Measurements from ENCODE around the gene ZKSCAN1. TPM values are rescaled to one million over a fixed set of nuclear protein-coding genes. Genes with fewer than 3 reads are reported as not detected.
A peak's percentile ranks its signal among the peaks of the same experiment; 100 is the strongest.
"Not testable (repeated sequence)": the region's sequence is repeated elsewhere in the genome, so short reads cannot be mapped to it uniquely, and the experiment has no call there.

ZKSCAN1 gene
- 10 to 100 TPM; 49.1 to 50.6 TPM for total RNA-seq

DNA sequence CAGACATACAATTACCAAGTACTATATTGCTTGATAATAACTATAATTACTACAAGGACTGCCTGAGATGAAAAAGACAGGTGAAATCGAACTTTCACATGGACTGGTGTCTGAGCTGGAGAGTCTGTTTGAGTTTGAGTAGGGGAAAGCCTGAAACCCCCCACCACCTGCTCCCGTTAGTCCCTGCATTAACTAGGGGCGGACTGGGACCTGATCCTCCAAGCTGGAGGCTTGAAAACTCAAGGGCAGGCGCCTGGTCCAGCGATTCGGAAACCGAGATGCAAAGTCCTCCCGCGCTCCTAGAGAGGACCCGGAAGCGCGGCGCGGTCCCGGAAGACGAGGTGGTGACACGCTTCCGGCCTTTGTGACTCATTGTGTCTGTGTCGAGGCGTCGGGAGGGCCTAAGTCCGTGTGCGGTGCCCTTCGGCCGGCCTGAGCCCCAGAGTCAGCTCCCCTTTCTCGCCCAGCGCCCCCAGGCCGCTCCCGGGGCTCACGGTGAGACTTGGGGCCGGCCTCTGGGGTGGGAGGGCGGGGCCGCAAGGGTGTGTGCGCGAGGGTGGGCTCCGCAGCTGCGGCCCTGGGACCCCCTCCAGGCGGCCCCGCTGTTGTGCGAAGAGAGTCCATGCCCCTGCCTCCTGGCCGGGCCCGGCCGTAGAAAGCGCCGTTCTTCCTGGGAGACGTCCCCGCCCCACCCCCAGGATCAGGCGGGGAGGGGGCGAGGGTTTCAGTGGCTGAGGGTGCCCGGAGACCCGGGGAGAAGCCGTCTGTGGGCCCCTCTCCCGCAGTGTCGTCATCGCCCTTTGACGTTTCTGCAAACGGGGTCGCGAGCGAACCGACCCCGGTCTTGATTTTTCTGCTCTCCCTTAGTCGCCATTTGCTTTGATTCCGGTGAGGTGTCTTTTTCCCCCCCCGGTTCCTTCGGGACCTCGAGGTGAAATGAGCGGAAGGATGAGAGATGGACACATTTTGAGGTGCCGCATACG lies at the start of gene ZKSCAN1:
Gene ZKSCAN1, plus strand, starts transcription at position 365 of the 983 bp plus-strand sequence. CDS start 7,911 bp downstream, outside the sequence.
- peak; percentile 91 for DNase-seq
- Mint-ChIP-seq H3K9me3 (no peaks in the 10 kb centered on the region), H3K4me3 (peak within 1 kb of the TSS; percentile 92)

DNA sequence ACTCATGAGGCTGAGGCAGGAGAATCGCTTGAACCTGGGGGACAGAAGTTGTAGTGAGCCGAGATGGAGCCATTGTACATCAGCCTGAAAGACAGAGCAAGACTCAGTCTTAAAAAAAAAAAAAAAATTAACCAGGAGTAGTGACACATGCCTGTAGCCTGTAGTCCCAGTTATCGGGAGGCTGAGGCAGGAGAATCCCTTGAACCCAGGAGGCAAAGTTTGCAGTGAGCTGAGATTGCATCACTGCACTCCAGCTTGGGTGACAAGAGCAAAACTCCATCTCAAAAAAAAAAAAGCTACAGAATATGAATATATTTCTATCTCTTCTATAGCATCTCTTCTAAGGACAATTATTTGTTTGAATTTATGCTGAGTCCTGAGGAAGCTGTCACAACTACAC lies 46.1 kb upstream of the ZKSCAN1 start:
- Mint-ChIP-seq H3K36me3 (no peaks in the 10 kb centered on the region), H3K9me3 (no peaks in the 10 kb centered on the region), H3K4me3 (no peak overlapping the region), H3K27me3 (peaks cover 14% of the 10 kb centered on the region), H3K27ac (no peak overlapping the region), H3K4me1 (ENCODE audit: low read depth) (no peaks in the 10 kb centered on the region)
- intact Hi-C loops (cut with micrococcal nuclease): no loop called here
- no peak for DNase-seq
- POLR2A ChIA-PET: no interaction called here
- CTCF ChIA-PET: interaction anchor here (0.6 to 1.9 kb wide), 2 partner anchors 11 to 20 kb away, joined by 3 to 6 read pairs; no protein-coding TSS in a partner anchor

More for the DNA sequence above, at the start of gene ZKSCAN1:
- Mint-ChIP-seq H3K4me1 (ENCODE audit: low read depth) (peaks cover 47% of the 10 kb centered on the region), H3K36me3 (peaks cover 11% of the 10 kb centered on the region), H3K27ac (peak within 1 kb of the TSS; percentile 94), H3K27me3 (no peaks in the 10 kb centered on the region)
- POLR2A ChIA-PET: interaction anchor here (1.0 to 3.0 kb wide), 9 partner anchors 12 to 111 kb away, joined by 3 to 14 read pairs (median 3); partner anchors contain the start of genes MBLAC1 and TRIM4
- CTCF ChIA-PET: interaction anchor here (1.0 to 3.3 kb wide), 6 partner anchors 17 to 117 kb away, joined by 3 to 14 read pairs (median 4); no protein-coding TSS in a partner anchor
- intact Hi-C loops (cut with micrococcal nuclease): loop anchor here (1.0 to 2.0 kb wide), 2 partner anchors 19 to 66 kb away; partner anchors contain the start of gene ZNF3

DNA sequence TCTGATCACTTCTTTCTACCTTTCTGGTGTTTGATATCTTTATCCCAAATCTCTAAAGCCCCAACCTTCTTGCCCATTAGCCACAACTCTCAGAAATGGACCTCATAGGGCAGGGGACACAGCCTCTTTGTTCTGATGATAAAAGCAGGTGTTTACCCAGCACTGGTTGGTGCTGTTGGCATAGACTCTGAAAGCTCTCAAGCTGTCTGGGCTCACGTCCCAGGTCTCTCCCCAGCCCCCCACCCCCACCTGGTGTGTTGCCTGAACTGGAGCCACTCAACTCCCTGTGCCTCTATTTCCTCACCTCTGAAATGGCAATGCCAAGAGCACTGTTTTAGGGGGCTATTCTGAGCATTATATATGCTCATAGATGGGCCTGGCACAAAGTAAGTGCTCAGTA lies 45.6 kb upstream of the ZKSCAN1 start:
- intact Hi-C loops (cut with micrococcal nuclease); H3K4me3 Mint-ChIP-seq; POLR2A ChIA-PET; H3K4me1 Mint-ChIP-seq (ENCODE audit: low read depth); H3K36me3 Mint-ChIP-seq; H3K27ac Mint-ChIP-seq; H3K9me3 Mint-ChIP-seq; DNase-seq: not testable (repeated sequence)
- CTCF ChIA-PET: interaction anchor here (1.9 kb wide), 1 partner anchor 20 kb away, joined by 6 read pairs; no protein-coding TSS in a partner anchor
- peaks cover 12% of the 10 kb centered on the region for H3K27me3 Mint-ChIP-seq

DNA sequence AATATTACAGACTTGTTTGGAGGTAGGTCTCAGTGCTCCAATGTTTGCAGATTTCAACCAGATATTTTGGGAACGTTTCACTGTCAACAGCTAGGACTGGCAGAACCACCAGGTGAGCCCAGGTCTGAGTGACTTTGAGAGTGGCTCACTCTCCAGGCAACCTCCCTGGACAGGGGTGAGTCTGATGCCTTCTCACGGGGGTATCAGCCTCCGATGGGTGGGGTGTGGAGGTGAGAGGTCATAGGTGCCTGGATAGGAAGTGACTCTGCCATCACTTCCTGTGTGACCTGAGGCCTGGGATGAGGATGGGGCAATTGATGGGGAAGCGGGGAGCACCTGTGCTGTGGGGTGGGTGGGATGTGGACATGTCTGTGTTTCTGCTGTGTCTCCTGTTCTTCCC lies 44.2 kb upstream of the ZKSCAN1 start:
- H3K4me3 Mint-ChIP-seq: no peak overlapping the region
- H3K4me1 Mint-ChIP-seq (ENCODE audit: low read depth): no peaks in the 10 kb centered on the region
- peaks cover 9% of the 10 kb centered on the region for H3K27me3 Mint-ChIP-seq
- H3K9me3 Mint-ChIP-seq: no peaks in the 10 kb centered on the region
- H3K27ac Mint-ChIP-seq: no peak overlapping the region
- no peaks in the 10 kb centered on the region for H3K36me3 Mint-ChIP-seq
- no peak for DNase-seq
- intact Hi-C loops (cut with micrococcal nuclease): no loop called here
- ChIA-PET CTCF (no interaction called here), POLR2A (no interaction called here)

DNA sequence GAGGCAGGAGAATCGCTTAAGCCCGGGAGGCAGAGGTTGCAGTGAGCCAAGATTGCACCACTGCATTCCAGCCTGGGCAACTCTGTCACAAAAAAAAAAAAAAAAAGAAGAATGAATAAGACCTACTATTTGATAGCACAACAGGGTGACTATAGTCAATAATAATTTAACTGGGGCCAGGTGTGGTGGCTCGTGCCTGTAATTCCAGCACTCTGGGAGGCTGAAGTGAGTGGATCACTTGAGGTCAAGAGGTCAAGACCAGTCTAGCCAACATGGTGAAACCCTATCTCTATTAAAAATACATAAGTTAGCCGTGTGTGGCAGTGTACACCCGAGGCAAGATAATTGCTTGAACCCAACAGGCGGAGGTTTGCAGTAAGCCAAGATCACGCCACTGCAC lies 41.6 kb upstream of the ZKSCAN1 start:
- H3K36me3 Mint-ChIP-seq; POLR2A ChIA-PET; H3K27ac Mint-ChIP-seq; H3K4me1 Mint-ChIP-seq (ENCODE audit: low read depth); DNase-seq; H3K9me3 Mint-ChIP-seq; H3K4me3 Mint-ChIP-seq; H3K27me3 Mint-ChIP-seq; CTCF ChIA-PET: not testable (repeated sequence)
- intact Hi-C loops (cut with micrococcal nuclease): loop anchor here (2.0 kb wide), 1 partner anchor 67 kb away; no protein-coding TSS in a partner anchor

DNA sequence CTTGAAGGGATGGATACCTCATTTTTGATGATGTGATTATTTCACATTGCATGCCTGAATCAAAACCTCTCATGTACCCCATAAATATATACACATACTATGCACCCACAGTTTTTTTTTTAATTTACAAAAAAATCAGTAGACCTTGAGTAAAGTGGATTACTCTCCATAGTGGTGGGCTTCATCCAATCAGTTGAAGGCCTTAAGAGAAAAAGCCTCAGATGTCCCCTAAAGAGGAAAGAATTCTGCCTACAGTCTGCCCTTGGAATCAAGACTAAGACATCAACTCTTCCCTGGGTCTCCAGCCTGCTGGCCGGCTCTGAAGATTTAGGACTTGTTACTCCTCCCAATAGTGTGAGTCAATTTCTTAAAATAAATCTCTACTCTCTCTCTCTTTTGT lies 40.7 kb upstream of the ZKSCAN1 start:
- Mint-ChIP-seq H3K36me3 (no peaks in the 10 kb centered on the region), H3K4me3 (no peak overlapping the region), H3K9me3 (no peaks in the 10 kb centered on the region), H3K27me3 (no peaks in the 10 kb centered on the region), H3K4me1 (ENCODE audit: low read depth) (no peaks in the 10 kb centered on the region), H3K27ac (no peak overlapping the region)
- intact Hi-C loops (cut with micrococcal nuclease): loop anchor here (2.0 kb wide), 1 partner anchor 68 kb away; no protein-coding TSS in a partner anchor
- no peak for DNase-seq
- POLR2A ChIA-PET: no interaction called here
- CTCF ChIA-PET: no interaction called here

DNA sequence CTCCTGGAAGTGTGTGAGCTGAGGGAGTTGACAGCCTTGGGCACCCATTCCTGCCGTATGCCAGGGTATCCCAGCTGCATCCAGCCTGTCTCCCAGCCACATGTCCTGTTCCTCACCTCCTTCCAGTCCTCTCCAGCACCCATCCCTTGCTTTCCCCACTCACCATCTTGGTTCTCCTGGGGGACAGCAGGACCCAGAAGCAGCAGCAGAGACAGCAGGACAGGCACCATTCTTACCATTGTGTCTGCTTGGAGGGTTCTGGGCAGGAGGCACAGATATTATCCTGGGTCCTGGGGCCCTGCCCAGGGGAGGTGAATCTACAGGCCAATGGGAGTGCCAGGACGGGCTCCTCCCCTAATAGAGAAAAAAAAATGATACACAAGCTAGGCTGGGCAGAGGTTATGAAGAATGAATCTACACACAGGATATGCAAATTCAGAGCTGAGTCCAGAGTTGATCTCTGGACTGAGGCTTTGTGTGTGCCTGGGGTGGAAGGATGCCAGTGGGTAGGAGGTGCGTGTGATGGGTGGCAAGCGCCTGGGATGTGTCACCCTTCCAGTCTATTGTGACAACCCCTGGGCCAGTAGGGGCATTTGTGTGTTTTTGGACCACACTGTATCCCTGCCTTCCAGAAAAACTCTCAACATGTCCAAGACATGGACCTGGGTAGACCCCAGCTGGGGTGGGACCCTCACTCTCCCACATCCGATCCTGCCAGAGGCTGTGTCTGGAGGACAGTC lies 39.4 kb upstream of the ZKSCAN1 start, which contains the start of gene AZGP1:
Gene AZGP1, minus strand, starts transcription at position 250 of the 740 bp plus-strand sequence. Its CDS starts 11 bp downstream, at position 239.
- ChIA-PET CTCF (interaction anchor here (0.9 kb wide), 1 partner anchor 15 kb away, joined by 3 read pairs; no protein-coding TSS in a partner anchor), POLR2A (no interaction called here)
- H3K9me3 Mint-ChIP-seq: no peaks in the 10 kb centered on the region

DNA sequence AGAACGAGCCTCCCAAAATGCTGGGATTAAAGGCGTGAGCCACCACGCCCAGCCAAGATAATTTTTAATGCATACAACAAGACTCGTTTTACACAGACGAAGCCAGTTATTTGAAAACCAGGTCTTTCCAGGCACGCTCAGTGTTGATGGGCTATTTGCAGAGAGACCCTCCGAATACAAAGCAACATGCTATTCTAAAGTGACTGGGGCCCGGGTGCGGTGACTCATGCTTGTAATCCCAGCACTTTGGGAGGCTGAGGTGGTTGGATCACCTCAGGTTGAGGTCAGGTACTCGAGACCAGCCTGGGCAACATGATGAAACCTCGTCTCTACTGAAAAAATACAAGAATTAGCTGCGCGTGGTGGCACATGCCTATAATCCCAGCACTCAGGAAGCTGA lies 38.8 kb upstream of the ZKSCAN1 start:
- no peaks in the 10 kb centered on the region for H3K4me1 Mint-ChIP-seq (ENCODE audit: low read depth)
- no peaks in the 10 kb centered on the region for H3K9me3 Mint-ChIP-seq
- intact Hi-C loops (cut with micrococcal nuclease): no loop called here
- CTCF ChIA-PET: interaction anchor here (0.9 to 3.9 kb wide), 2 partner anchors 14 to 15 kb away, joined by 3 to 44 read pairs; no protein-coding TSS in a partner anchor
- no peak for DNase-seq
- H3K36me3 Mint-ChIP-seq: no peaks in the 10 kb centered on the region
- H3K27me3 Mint-ChIP-seq: no peaks in the 10 kb centered on the region
- H3K27ac Mint-ChIP-seq: no peak overlapping the region
- POLR2A ChIA-PET: no interaction called here
- H3K4me3 Mint-ChIP-seq: no peak overlapping the region

More for the DNA sequence above, 39.4 kb upstream of the ZKSCAN1 start, which contains the start of gene AZGP1:
- no peaks in the 10 kb centered on the region for H3K27me3 Mint-ChIP-seq
- intact Hi-C loops (cut with micrococcal nuclease): loop anchor here (2.0 kb wide), 1 partner anchor 69 kb away; no protein-coding TSS in a partner anchor
- DNase-seq: no peak
- no peaks in the 10 kb centered on the region for H3K4me1 Mint-ChIP-seq (ENCODE audit: low read depth)
- no peak within 1 kb of the TSS for H3K27ac Mint-ChIP-seq
- no peak within 1 kb of the TSS for H3K4me3 Mint-ChIP-seq
- no peaks in the 10 kb centered on the region for H3K36me3 Mint-ChIP-seq

DNA sequence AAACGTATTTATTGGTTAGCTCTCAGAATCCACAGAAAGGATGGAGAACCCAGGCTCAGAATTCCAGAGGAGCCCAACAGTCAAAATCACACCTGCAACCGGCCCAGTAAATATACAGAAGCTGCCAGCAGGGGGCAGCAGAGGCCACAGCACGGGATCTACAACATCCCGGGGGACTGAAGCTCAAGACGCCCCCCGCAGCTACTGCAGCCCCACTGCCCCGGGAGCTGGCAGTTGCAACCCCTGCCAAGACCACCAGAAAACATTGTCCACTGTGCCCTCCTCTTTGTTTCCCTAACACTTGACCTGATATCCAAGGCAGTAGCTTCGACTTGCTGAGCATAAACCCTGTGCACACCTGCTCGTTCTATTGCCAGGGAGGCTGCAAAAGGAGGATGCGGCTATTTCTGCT lies 35.6 kb upstream of the ZKSCAN1 start:
- H3K9me3 Mint-ChIP-seq; H3K36me3 Mint-ChIP-seq; H3K4me1 Mint-ChIP-seq (ENCODE audit: low read depth); H3K27ac Mint-ChIP-seq; H3K4me3 Mint-ChIP-seq; H3K27me3 Mint-ChIP-seq: not testable (repeated sequence)
- ChIA-PET POLR2A (interaction anchor here (0.8 kb wide), 1 partner anchor 61 kb away, joined by 3 read pairs; no protein-coding TSS in a partner anchor), CTCF (interaction anchor here (0.6 to 3.9 kb wide), 25 partner anchors 11 to 746 kb away, joined by 3 to 44 read pairs (median 4); partner anchors contain the start of genes GJC3 and ZSCAN21)
- intact Hi-C loops (cut with micrococcal nuclease): loop anchor here (2.0 kb wide), 1 partner anchor 151 kb away; no protein-coding TSS in a partner anchor
- peak; percentile 75 for DNase-seq

DNA sequence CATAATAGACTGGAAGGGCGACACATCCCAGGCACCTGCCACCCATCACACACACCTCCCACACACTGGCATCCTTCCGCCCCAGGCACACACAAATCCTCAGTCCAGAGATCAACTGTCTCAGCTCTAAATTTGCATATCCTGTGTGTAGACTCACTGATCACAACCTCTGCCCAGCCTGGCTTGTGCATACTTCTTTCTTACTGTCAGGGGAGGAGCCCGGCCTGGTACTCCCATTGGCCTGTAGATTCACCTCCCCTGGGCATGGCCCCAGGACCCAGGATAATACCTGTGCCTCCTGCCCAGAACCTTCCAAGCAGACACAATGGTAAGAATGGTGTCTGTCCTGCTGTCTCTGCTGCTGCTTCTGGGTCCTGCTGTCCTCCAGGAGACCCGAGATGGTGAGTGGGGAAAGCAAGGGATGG lies 34.9 kb upstream of the ZKSCAN1 start:
- H3K4me1 Mint-ChIP-seq (ENCODE audit: low read depth); H3K27ac Mint-ChIP-seq; H3K9me3 Mint-ChIP-seq; DNase-seq; POLR2A ChIA-PET; H3K27me3 Mint-ChIP-seq; H3K36me3 Mint-ChIP-seq; H3K4me3 Mint-ChIP-seq: not testable (repeated sequence)
- CTCF ChIA-PET: interaction anchor here (0.8 to 3.9 kb wide), 13 partner anchors 11 to 745 kb away, joined by 3 to 44 read pairs (median 4); partner anchors contain the start of gene GJC3
- intact Hi-C loops (cut with micrococcal nuclease): loop anchor here (2.0 kb wide), 1 partner anchor 150 kb away; no protein-coding TSS in a partner anchor

DNA sequence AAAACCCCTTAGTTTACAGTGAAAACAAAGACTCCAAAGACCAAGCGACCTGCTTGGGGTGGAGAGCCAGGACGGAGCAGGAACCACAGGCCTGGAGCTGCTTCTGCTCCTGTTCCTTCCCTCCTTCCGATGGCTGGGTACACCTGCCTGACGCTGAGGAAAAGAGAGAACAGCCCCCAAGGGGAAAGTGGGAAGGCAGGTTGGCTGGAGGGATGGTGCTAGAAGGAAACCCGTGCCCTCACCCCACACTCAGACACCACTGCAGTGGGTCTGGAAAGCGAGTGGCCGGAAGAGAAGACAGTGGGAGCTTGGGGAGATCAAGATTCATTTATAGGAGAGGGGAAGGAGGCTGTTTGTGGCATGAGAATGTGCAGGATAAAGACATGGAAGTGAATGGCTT lies 34.3 kb upstream of the ZKSCAN1 start:
- H3K4me1 Mint-ChIP-seq (ENCODE audit: low read depth); H3K27ac Mint-ChIP-seq; H3K36me3 Mint-ChIP-seq; H3K4me3 Mint-ChIP-seq; DNase-seq; H3K27me3 Mint-ChIP-seq; H3K9me3 Mint-ChIP-seq; CTCF ChIA-PET; POLR2A ChIA-PET: not testable (repeated sequence)
- intact Hi-C loops (cut with micrococcal nuclease): loop anchor here (2.0 kb wide), 1 partner anchor 150 kb away; no protein-coding TSS in a partner anchor

Data from activated CD4-positive, alpha-beta memory T cell treated with anti-CD3 and anti-CD28 coated beads for 36 hours (primary cell).